GM12878 (cell line): Measurements from ENCODE around the gene PRC1. TPM values are rescaled to one million over a fixed set of nuclear protein-coding genes. Genes with fewer than 3 reads are reported as not detected.

Experiments used
- ATAC-seq: fragments of 200-7000 bp; cut with Tn5 transposase; 3 replicates; pipeline ENCODE4 v1.9.1; 2020; ENCODE audit warnings: mild to moderate bottlenecking, moderate library complexity
- BruUV-seq: library from RNA; stranded (reverse); fragments of 400-500 nt; replicated peaks from 2 replicates; lab custom pipeline; 2021; lab: Mats Ljungman, UMichigan
- CTCF ChIA-PET: fragments of 300-600 bp; sonication (Branson Sonifier 250); formaldehyde crosslinking; extraction: SDS; loops from one replicate; lab custom pipeline; 2021; ENCODE audit warnings: inconsistent platforms; lab: Yijun Ruan, JAX
- POLR2A ChIA-PET: fragments of 350-600 bp; formaldehyde crosslinking; extraction: SDS; loops from one replicate; lab custom pipeline; 2021; ENCODE audit warnings: inconsistent platforms; lab: Charles Lee
- RAD21 ChIA-PET: fragments of 300-600 bp; sonication (Branson Sonifier 250); formaldehyde crosslinking; loops from one replicate; lab custom pipeline; 2023; ENCODE audit warnings: antibody characterized with exemption; ENCODE audit not compliant: unreplicated experiment; lab: Charles Lee
- SMC1A ChIA-PET: fragments of 300-600 bp; sonication (Branson Sonifier 250); formaldehyde crosslinking; loops from one replicate; lab custom pipeline; 2023; ENCODE audit not compliant: unreplicated experiment, uncharacterized antibody; lab: Charles Lee
- DNase-seq: peaks from one replicate; pipeline ENCODE4 v3.0.0-alpha.2; 2011; ENCODE audit warnings: low read depth, low spot score
- FAIRE-seq: peaks from 3 replicates; lab custom pipeline; 2011; peaks lifted over from hg19 to GRCh38; lab: Jason Lieb, UNC
- H2AFZ ChIP-seq: 2 replicates; pipeline ENCODE4 v1.6.0; 2011; ENCODE audit warnings: low read depth, low read length, control low read depth; ENCODE audit not compliant: control insufficient read depth
- H3K27ac ChIP-seq: 2 replicates; pipeline ENCODE4 v1.5.1; 2011; ENCODE audit warnings: control low read depth; ENCODE audit not compliant: control insufficient read depth, insufficient read depth
- H3K27me3 ChIP-seq, 2 experiments: replicated peaks in 1 of 2; 2 replicates each; pipeline versions ENCODE4 v1.6.0 to v1.6.1; 2011; ENCODE audit warnings: low read length in 1 of 2; ENCODE audit not compliant: control insufficient read depth in 2 of 2, insufficient read depth in 2 of 2
- H3K36me3 ChIP-seq, 2 experiments: 2 replicates each; pipeline ENCODE4 v1.5.1; 2011; ENCODE audit warnings: low read length in 1 of 2; ENCODE audit not compliant: control insufficient read depth in 2 of 2, insufficient read depth in 2 of 2
- H3K4me1 ChIP-seq: 2 replicates; pipeline ENCODE4 v1.6.1; 2011; ENCODE audit warnings: mild to moderate bottlenecking, low read length, moderate library complexity, mixed read lengths; ENCODE audit not compliant: control insufficient read depth, insufficient read depth
- H3K4me2 ChIP-seq: 2 replicates; pipeline ENCODE4 v1.6.0; 2011; ENCODE audit warnings: control low read depth; ENCODE audit not compliant: control insufficient read depth, insufficient read depth
- H3K4me3 ChIP-seq: fragments of 200-600 bp; sonication (generic); 2 replicates; pipeline ENCODE4 v1.5.1; 2016
- H3K79me2 ChIP-seq: 2 replicates; pipeline ENCODE4 v1.6.0; 2011; ENCODE audit warnings: low read length; ENCODE audit not compliant: control insufficient read depth, insufficient read depth
- H3K9ac ChIP-seq: 2 replicates; pipeline ENCODE4 v1.8.0; 2011; ENCODE audit warnings: low read length, control low read depth, mixed read lengths; ENCODE audit not compliant: control insufficient read depth, insufficient read depth
- H3K9me3 ChIP-seq: replicated peaks from 3 replicates; pipeline ENCODE4 v1.5.1; 2011; ENCODE audit warnings: mild to moderate bottlenecking, low read length; ENCODE audit not compliant: control insufficient read depth, insufficient read depth
- H4K20me1 ChIP-seq: 2 replicates; pipeline ENCODE4 v1.6.0; 2011; ENCODE audit not compliant: control insufficient read depth, insufficient read depth
- CBFB ChIP-seq: IDR thresholded peaks from 2 replicates; pipeline ENCODE4 v1.6.1; 2016; ENCODE audit warnings: antibody characterized with exemption, low read depth
- CHD1 ChIP-seq: IDR thresholded peaks from 2 replicates; pipeline ENCODE4 v1.6.1; 2012; ENCODE audit warnings: low read depth, low read length, improper control_type of control experiment
- EP300 ChIP-seq, 2 experiments: fragments of 150-350 bp in 1 of 2; IDR thresholded peaks; 2 replicates each; pipeline ENCODE4 v1.6.1; 2011 to 2012; ENCODE audit warnings: low read depth in 2 of 2, low read length in 2 of 2, borderline replicate concordance in 1 of 2, improper control_type of control experiment in 1 of 2, inconsistent platforms in 1 of 2; ENCODE audit not compliant: control insufficient read depth in 1 of 2
- FOXK2 ChIP-seq: fragments of 450-650 bp; IDR thresholded peaks from 2 replicates; pipeline ENCODE4 v1.6.1; 2017; ENCODE audit warnings: mild to moderate bottlenecking, moderate library complexity
- JUND ChIP-seq: IDR thresholded peaks from 2 replicates; pipeline ENCODE4 v1.6.1; 2012; ENCODE audit warnings: low read depth, mild to moderate bottlenecking, low read length, improper control_type of control experiment, moderate library complexity
- KLF5 ChIP-seq: fragments of 450-650 bp; IDR thresholded peaks from 2 replicates; pipeline ENCODE4 v1.6.1; 2014; ENCODE audit warnings: mild to moderate bottlenecking; ENCODE audit not compliant: partially characterized antibody
- NR2C2 ChIP-seq: IDR thresholded peaks from 2 replicates; pipeline ENCODE4 v1.6.1; 2011; ENCODE audit warnings: borderline replicate concordance, low read depth; ENCODE audit not compliant: control insufficient read depth, insufficient read length
- POLR2AphosphoS5 ChIP-seq: IDR thresholded peaks from 2 replicates; pipeline ENCODE4 v1.6.1; 2011; ENCODE audit warnings: mild to moderate bottlenecking, low read length, inconsistent platforms
- SIX5 ChIP-seq: IDR thresholded peaks from 2 replicates; pipeline ENCODE4 v1.6.1; 2011; ENCODE audit warnings: mild to moderate bottlenecking, low read depth, low read length, moderate library complexity; ENCODE audit not compliant: severe bottlenecking
- SMARCA5 ChIP-seq: fragments of 450-650 bp; IDR thresholded peaks from 2 replicates; pipeline ENCODE4 v1.6.1; 2017; ENCODE audit warnings: mild to moderate bottlenecking
- SPI1 ChIP-seq: IDR thresholded peaks from 2 replicates; pipeline ENCODE4 v1.6.1; 2011; ENCODE audit warnings: low read depth, mild to moderate bottlenecking, low read length, moderate library complexity, borderline replicate concordance; ENCODE audit not compliant: insufficient read depth
- TCF7 ChIP-seq: IDR thresholded peaks from 2 replicates; pipeline ENCODE4 v1.6.1; 2014; ENCODE audit warnings: antibody characterized with exemption, borderline replicate concordance
- WGBS: methylation state at CpG from one replicate; pipeline ENCODE4 v1.1.6; 2016; ENCODE audit warnings: low lambda C conversion rate; ENCODE audit not compliant: insufficient replicate concordance, insufficient coverage; ENCODE audit errors: missing lambda C conversion rate; 5-methylcytosine and 5-hydroxymethylcytosine counted together
- in situ Hi-C: fragments of 300-500 bp; cut with MboI; formaldehyde crosslinking; loops from 9 replicates; pipeline ENCODE4 v1.14.3; 2018; ENCODE audit warnings: mixed read lengths
- intact Hi-C: fragments of 100-400 bp; cut with micrococcal nuclease; formaldehyde crosslinking; loops from one replicate; pipeline ENCODE4 v1.14.2; 2022; ENCODE audit not compliant: unreplicated experiment
- polyA plus RNA-seq, 11 experiments: library from polyadenylated mRNA; depleted of rRNA in 4 of 11; unstranded in 6 of 11; stranded (reverse) in 5 of 11; fragments of >200 nt; fragmentation: Nextera tagmentation in 4 of 11; fragmentation: Illumina TruSeq in 1 of 11; extraction: Ambion mirVana in 4 of 11; extraction: Trizol in 1 of 11; gene quantifications; 1 replicate in 1 of 11; 2 replicates in 10 of 11; pipeline versions ENCODE4 v1.2.1 to v1.2.3, GENCODE V29; 2011 to 2016; ENCODE audit warnings: inconsistent platforms in 2 of 11, missing spikeins in 2 of 11, low read depth in 1 of 11
- total RNA-seq, 4 experiments: library from RNA; depleted of rRNA in 3 of 4; stranded (reverse); fragments of >200 nt in 3 of 4; fragmentation: Illumina TruSeq in 1 of 4; extraction: Trizol in 1 of 4; gene quantifications; 2 replicates each; pipeline versions ENCODE4 v1.2.1 to v1.2.3, GENCODE V29; 2013 to 2021
- TF ChIP-seq, protein P1 (sequence below): fragments of 450-650 bp; IDR thresholded peaks from 2 replicates; pipeline ENCODE4 v1.6.1; 2017; ENCODE audit warnings: mild to moderate bottlenecking, moderate library complexity

PRC1 gene
- total and polyA plus RNA-seq, 10 of the 15 experiments (the other 5 are each of a cell fraction or from before 2014, with no cell fraction given): 100 to 241 (median 131) TPM

DNA sequence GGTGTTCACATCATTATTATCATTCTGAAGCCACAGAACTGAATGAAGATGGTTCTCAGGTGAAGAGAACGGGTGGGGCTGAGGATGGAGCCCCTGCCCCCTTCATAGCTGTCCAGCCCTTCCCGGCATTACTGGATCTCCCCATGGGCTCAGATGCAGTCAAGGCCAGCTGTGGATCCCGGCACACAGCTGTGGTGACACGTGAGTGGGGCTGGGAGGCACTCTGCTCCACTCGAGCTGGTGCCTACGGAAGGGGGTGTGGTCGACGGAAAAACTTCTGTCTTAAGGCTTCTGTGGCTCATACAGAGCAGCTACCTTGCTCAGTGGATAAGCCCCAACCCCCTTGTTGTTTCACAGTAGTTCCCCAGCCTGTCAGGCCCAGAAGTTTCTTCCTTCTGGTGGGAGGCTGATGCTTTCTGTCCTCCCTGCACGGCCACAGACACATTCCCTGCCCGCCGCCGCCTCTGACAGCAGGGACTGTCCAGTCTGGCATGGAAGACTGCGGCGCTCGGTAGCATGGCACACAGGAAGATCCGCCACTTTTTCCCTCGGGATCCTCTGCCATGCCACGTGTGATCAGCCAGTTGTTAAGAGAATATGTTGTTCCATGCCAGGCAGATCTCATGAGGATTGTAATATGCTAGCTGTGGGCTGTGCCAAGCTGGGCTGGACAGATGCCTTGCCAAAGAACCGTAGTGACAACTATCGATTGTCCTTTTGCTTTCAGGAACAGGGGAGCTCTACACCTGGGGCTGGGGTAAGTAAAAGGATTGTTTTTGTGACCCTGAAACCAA lies 33.8 kb downstream of the PRC1 start:
- no peak overlapping the region for H2AFZ ChIP-seq
- H3K4me2 ChIP-seq: no peak overlapping the region
- H3K9ac ChIP-seq: no peak overlapping the region
- peaks cover 3% of the 10 kb centered on the region; the same call in 1 of the 2 replicates for H3K4me1 ChIP-seq
- H4K20me1 ChIP-seq: no peaks in the 10 kb centered on the region
- no peak overlapping the region for H3K4me3 ChIP-seq
- H3K79me2 ChIP-seq: peaks cover 21% of the 10 kb centered on the region
- RAD21 ChIA-PET: no interaction called here
- in situ Hi-C loops (loop anchor here (25.0 kb wide), 1 partner anchor 1373 kb away; the partner anchor contains the start of gene TICRR), intact Hi-C loops (no loop called here)
- H3K36me3 ChIP-seq: peaks cover 23 to 25% of the 10 kb centered on the region in 2 experiments
- SMC1A ChIA-PET: interaction anchor here (1.4 to 1.7 kb wide), 2 partner anchors 19 to 89 kb away, joined by 4 to 5 read pairs; no protein-coding TSS in a partner anchor
- ATAC-seq (no peak), DNase-seq (no peak), FAIRE-seq (no peak)
- H3K27me3 ChIP-seq: no peaks in the 10 kb centered on the region
- no peaks in the 10 kb centered on the region for H3K9me3 ChIP-seq
- BruUV-seq: no TSS peak
- POLR2A ChIA-PET: no interaction called here
- TF ChIP-seq SIX5 (no peak), KLF5 (no peak), NR2C2 (no peak), CHD1 (no peak), TCF7 (no peak), SMARCA5 (no peak), FOXK2 (no peak), JUND (no peak), POLR2AphosphoS5 (no peak), EP300 (IDR thresholded peaks at IDR 0.05; ENCODE audit: borderline replicate concordance in 1 of 2, control insufficient read depth in 1 of 2, low read depth in 2 of 2, low read length in 2 of 2) (no peak), CBFB (no peak), SPI1 (no peak)
- TF ChIP-seq, protein P1, sequence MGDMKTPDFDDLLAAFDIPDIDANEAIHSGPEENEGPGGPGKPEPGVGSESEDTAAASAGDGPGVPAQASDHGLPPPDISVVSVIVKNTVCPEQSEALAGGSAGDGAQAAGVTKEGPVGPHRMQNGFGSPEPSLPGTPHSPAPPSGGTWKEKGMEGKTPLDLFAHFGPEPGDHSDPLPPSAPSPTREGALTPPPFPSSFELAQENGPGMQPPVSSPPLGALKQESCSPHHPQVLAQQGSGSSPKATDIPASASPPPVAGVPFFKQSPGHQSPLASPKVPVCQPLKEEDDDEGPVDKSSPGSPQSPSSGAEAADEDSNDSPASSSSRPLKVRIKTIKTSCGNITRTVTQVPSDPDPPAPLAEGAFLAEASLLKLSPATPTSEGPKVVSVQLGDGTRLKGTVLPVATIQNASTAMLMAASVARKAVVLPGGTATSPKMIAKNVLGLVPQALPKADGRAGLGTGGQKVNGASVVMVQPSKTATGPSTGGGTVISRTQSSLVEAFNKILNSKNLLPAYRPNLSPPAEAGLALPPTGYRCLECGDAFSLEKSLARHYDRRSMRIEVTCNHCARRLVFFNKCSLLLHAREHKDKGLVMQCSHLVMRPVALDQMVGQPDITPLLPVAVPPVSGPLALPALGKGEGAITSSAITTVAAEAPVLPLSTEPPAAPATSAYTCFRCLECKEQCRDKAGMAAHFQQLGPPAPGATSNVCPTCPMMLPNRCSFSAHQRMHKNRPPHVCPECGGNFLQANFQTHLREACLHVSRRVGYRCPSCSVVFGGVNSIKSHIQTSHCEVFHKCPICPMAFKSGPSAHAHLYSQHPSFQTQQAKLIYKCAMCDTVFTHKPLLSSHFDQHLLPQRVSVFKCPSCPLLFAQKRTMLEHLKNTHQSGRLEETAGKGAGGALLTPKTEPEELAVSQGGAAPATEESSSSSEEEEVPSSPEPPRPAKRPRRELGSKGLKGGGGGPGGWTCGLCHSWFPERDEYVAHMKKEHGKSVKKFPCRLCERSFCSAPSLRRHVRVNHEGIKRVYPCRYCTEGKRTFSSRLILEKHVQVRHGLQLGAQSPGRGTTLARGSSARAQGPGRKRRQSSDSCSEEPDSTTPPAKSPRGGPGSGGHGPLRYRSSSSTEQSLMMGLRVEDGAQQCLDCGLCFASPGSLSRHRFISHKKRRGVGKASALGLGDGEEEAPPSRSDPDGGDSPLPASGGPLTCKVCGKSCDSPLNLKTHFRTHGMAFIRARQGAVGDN: no peak
- 87% methylated on average over 20 of the region's 20 CpGs for WGBS
- CTCF ChIA-PET: interaction anchor here (0.6 to 2.2 kb wide), 4 partner anchors 11 to 943 kb away, joined by 3 to 7 read pairs (median 4); no protein-coding TSS in a partner anchor
- no peak overlapping the region for H3K27ac ChIP-seq
